Osteocyte (in vitro differentiated cells): ENCODE measurements around the gene SLBP. TPM values are rescaled to one million over a fixed set of nuclear protein-coding genes. Genes with fewer than 3 reads are reported as not detected.

Source experiments
- DNase-seq: peaks from one replicate; pipeline ENCODE4 v3.0.0; 2021; ENCODE audit warnings: mixed read lengths; ENCODE audit not compliant: unreplicated experiment; ENCODE audit errors: extremely low spot score
- H3K27ac Mint-ChIP-seq: one replicate; pipeline ENCODE4 v1.8.0; 2021; ENCODE audit warnings: mild to moderate bottlenecking, mixed read lengths; ENCODE audit not compliant: unreplicated experiment
- H3K27me3 Mint-ChIP-seq: one replicate; pipeline ENCODE4 v1.8.0; 2021; ENCODE audit warnings: mixed read lengths; ENCODE audit not compliant: unreplicated experiment
- H3K36me3 Mint-ChIP-seq: one replicate; pipeline ENCODE4 v1.8.0; 2021; ENCODE audit warnings: mixed read lengths; ENCODE audit not compliant: unreplicated experiment
- H3K4me1 Mint-ChIP-seq: one replicate; pipeline ENCODE4 v1.8.0; 2021; ENCODE audit warnings: mixed read lengths; ENCODE audit not compliant: unreplicated experiment
- H3K4me3 Mint-ChIP-seq: one replicate; pipeline ENCODE4 v1.8.0; 2021; ENCODE audit warnings: mild to moderate bottlenecking, moderate library complexity, mixed read lengths; ENCODE audit not compliant: unreplicated experiment
- H3K9me3 Mint-ChIP-seq: one replicate; pipeline ENCODE4 v1.8.0; 2021; ENCODE audit warnings: mixed read lengths; ENCODE audit not compliant: unreplicated experiment
- CTCF ChIP-seq: fragments of 200-600 bp; sonication (generic); IDR thresholded peaks from 2 replicates; pipeline ENCODE4 v1.5.0; 2021; ENCODE audit warnings: antibody characterized with exemption, mild to moderate bottlenecking, moderate library complexity
- total RNA-seq: library from RNA; stranded (reverse); gene quantifications from 2 replicates; pipeline ENCODE4 v1.2.1, GENCODE V29; 2021

SLBP gene
- total RNA-seq, 1 donor from 2014 or later = 49.1 TPM

GRCh38 chr4:1682860-1683259 lies 29.3 kb downstream of the SLBP start:
- H3K36me3 Mint-ChIP-seq = no peaks in the 10 kb centered on the region
- H3K27ac Mint-ChIP-seq = peak overlapping the region; percentile 90
- TF ChIP-seq CTCF = no peak

GRCh38 chr4:1678244-1678643 lies 33.9 kb downstream of the SLBP start:
- Mint-ChIP-seq H3K4me1 (peaks cover 15% of the 10 kb centered on the region), H3K36me3 (no peaks in the 10 kb centered on the region), H3K4me3 (no peak overlapping the region), H3K27me3 (no peaks in the 10 kb centered on the region), H3K27ac (no peak overlapping the region), H3K9me3 (no peaks in the 10 kb centered on the region)
- DNase-seq = no peak
- no peak for TF ChIP-seq CTCF

More at GRCh38 chr4:1682860-1683259, 29.3 kb downstream of the SLBP start:
- no peaks in the 10 kb centered on the region for H3K9me3 Mint-ChIP-seq
- H3K27me3 Mint-ChIP-seq = no peaks in the 10 kb centered on the region
- H3K4me3 Mint-ChIP-seq = peak overlapping the region; percentile 84
- H3K4me1 Mint-ChIP-seq = peaks cover 18% of the 10 kb centered on the region
- no peak for DNase-seq

- Mint-ChIP-seq H3K36me3 (no peaks in the 10 kb centered on the region), H3K9me3 (no peaks in the 10 kb centered on the region), H3K27ac (no peak overlapping the region), H3K27me3 (no peaks in the 10 kb centered on the region), H3K4me3 (no peak overlapping the region), H3K4me1 (peaks cover 7% of the 10 kb centered on the region)
- no peak for TF ChIP-seq CTCF
- DNase-seq = no peak
Observed at GRCh38 chr4:1676605-1677525, 35.3 kb downstream of the SLBP start.

GRCh38 chr4:1675802-1676137 lies 36.3 kb downstream of the SLBP start:
- TF ChIP-seq CTCF = no peak
- Mint-ChIP-seq H3K27ac (no peak overlapping the region), H3K36me3 (no peaks in the 10 kb centered on the region), H3K4me1 (peaks cover 6% of the 10 kb centered on the region), H3K27me3 (no peaks in the 10 kb centered on the region), H3K9me3 (no peaks in the 10 kb centered on the region), H3K4me3 (no peak overlapping the region)
- no peak for DNase-seq

- H3K27ac Mint-ChIP-seq = no peak overlapping the region
- no peak for TF ChIP-seq CTCF
- no peaks in the 10 kb centered on the region for H3K27me3 Mint-ChIP-seq
- no peak for DNase-seq
- H3K4me3 Mint-ChIP-seq = no peak overlapping the region
- no peaks in the 10 kb centered on the region for H3K36me3 Mint-ChIP-seq
- H3K9me3 Mint-ChIP-seq = no peaks in the 10 kb centered on the region
- peaks cover 1% of the 10 kb centered on the region for H3K4me1 Mint-ChIP-seq
Observed at GRCh38 chr4:1675136-1675801, 36.9 kb downstream of the SLBP start.
